Dendritic cell treated with granulocyte-macrophage colony-stimulating factor and Interleukin-4, amounts not matched to agents 40 ng/mL and 50 ng/mL, for 4 days (primary cell): ENCODE results near the gene SEMA6A.
"Not testable (repeated sequence)": the region's sequence is repeated elsewhere in the genome, so short reads cannot be mapped to it uniquely, and the experiment has no call there.

Experiments used
- H3K27ac Mint-ChIP-seq: one replicate; pipeline ENCODE4 v1.8.0; 2022; ENCODE audit warnings: mild to moderate bottlenecking, mixed read lengths
- H3K27me3 Mint-ChIP-seq: one replicate; pipeline ENCODE4 v1.8.0; 2022; ENCODE audit warnings: mild to moderate bottlenecking, mixed read lengths
- H3K36me3 Mint-ChIP-seq: one replicate; pipeline ENCODE4 v1.8.0; 2022; ENCODE audit warnings: low read depth, mixed read lengths
- H3K4me1 Mint-ChIP-seq: one replicate; pipeline ENCODE4 v1.8.0; 2022; ENCODE audit warnings: low read depth, mixed read lengths
- H3K4me3 Mint-ChIP-seq: one replicate; pipeline ENCODE4 v1.8.0; 2022; ENCODE audit warnings: mild to moderate bottlenecking, moderate library complexity, mixed read lengths
- H3K9me3 Mint-ChIP-seq: one replicate; pipeline ENCODE4 v1.8.0; 2022; ENCODE audit warnings: mixed read lengths
- intact Hi-C: fragments of 100-400 bp; cut with micrococcal nuclease; formaldehyde crosslinking; loops from one replicate; pipeline ENCODE4 v1.15.0; 2022

Gene SEMA6A

GRCh38 chr5:116550082-116550481 is 24.5 kb downstream of the SEMA6A start:
- H3K27ac Mint-ChIP-seq: no peak overlapping the region
- peaks cover 17% of the 10 kb centered on the region for H3K9me3 Mint-ChIP-seq
- H3K4me1 Mint-ChIP-seq: no peaks in the 10 kb centered on the region
- H3K27me3 Mint-ChIP-seq: no peaks in the 10 kb centered on the region
- intact Hi-C loops: no loop called here
- no peaks in the 10 kb centered on the region for H3K36me3 Mint-ChIP-seq
- H3K4me3 Mint-ChIP-seq: no peak overlapping the region

GRCh38 chr5:116546743-116547124 is 27.9 kb downstream of the SEMA6A start:
- intact Hi-C loops: no loop called here
- Mint-ChIP-seq H3K4me1 (no peaks in the 10 kb centered on the region), H3K36me3 (no peaks in the 10 kb centered on the region), H3K27ac (no peak overlapping the region), H3K9me3 (peaks cover 24% of the 10 kb centered on the region), H3K27me3 (no peaks in the 10 kb centered on the region), H3K4me3 (no peak overlapping the region)

DNA sequence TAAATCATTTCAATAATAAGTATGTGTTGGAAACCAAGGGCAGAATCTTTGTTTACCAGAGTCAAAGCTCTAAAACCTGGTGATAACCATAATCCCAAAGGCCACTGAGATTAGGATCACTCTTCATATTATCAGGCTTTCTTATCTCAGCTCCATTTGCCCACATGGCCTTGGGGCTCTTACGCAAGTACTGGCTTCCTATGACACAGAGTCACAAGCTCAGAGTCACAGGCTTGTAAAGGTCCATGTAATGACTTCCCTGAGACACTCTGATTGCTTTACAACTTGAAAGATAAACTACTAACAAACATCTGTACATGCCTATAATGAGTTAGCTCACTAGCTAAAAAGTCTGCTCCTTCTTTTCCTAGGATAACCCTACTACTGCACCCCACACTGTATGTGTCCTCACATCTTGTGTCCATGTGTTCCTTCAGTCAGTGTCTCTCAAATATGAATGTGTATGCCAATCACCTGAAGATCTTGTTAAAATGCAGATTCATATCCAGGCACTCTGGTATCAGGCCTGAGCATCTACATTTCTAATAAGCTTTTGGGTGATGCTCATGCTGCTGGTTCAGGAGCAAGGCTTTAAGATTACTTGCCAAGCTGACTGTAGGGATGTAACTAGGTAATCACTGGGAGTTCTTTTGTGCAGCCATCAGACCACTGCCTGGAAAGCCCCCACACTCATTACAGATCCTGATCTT is 28.4 kb downstream of the SEMA6A start:
- Mint-ChIP-seq H3K4me3 (no peak overlapping the region), H3K4me1 (no peaks in the 10 kb centered on the region), H3K27ac (no peak overlapping the region), H3K9me3 (peaks cover 24% of the 10 kb centered on the region), H3K27me3 (no peaks in the 10 kb centered on the region), H3K36me3 (no peaks in the 10 kb centered on the region)
- intact Hi-C loops: no loop called here

GRCh38 chr5:116545465-116545864 is 29.2 kb downstream of the SEMA6A start:
- H3K4me3 Mint-ChIP-seq, intact Hi-C loops: not testable (repeated sequence)

GRCh38 chr5:116544531-116545241 is 29.9 kb downstream of the SEMA6A start:
- intact Hi-C loops: no loop called here
- H3K36me3 Mint-ChIP-seq: no peaks in the 10 kb centered on the region
- H3K9me3 Mint-ChIP-seq: peaks cover 24% of the 10 kb centered on the region
- H3K4me3 Mint-ChIP-seq: no peak overlapping the region
- H3K27ac Mint-ChIP-seq: no peak overlapping the region
- H3K27me3 Mint-ChIP-seq: no peaks in the 10 kb centered on the region
- H3K4me1 Mint-ChIP-seq: no peaks in the 10 kb centered on the region

More at GRCh38 chr5:116545465-116545864, 29.2 kb downstream of the SEMA6A start:
- not testable (repeated sequence) for H3K36me3 Mint-ChIP-seq, H3K27ac Mint-ChIP-seq, H3K4me1 Mint-ChIP-seq, H3K27me3 Mint-ChIP-seq
- peaks cover 24% of the 10 kb centered on the region for H3K9me3 Mint-ChIP-seq

DNA sequence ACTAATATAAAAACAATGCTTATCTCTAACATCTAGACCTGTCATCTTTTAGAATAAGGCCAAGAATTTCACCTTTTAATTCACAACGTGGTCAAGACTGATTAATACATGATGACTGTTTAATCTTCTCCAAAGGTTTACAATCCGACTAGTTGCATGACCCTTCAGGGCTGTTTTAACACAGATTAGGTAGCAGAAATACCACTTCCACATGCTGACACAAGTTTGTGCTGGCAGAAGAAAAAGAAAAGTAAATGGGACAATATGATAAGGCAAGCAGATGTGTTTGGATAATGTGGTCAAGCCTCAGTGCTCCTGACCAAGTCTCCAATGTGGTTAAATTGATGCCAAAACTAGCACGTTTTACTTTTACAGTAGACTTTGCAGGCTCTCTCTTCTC is 31.1 kb downstream of the SEMA6A start:
- H3K27ac Mint-ChIP-seq: no peak overlapping the region
- H3K9me3 Mint-ChIP-seq: peaks cover 24% of the 10 kb centered on the region
- H3K4me1 Mint-ChIP-seq: no peaks in the 10 kb centered on the region
- no peak overlapping the region for H3K4me3 Mint-ChIP-seq
- H3K36me3 Mint-ChIP-seq: no peaks in the 10 kb centered on the region
- intact Hi-C loops: no loop called here
- no peaks in the 10 kb centered on the region for H3K27me3 Mint-ChIP-seq

DNA sequence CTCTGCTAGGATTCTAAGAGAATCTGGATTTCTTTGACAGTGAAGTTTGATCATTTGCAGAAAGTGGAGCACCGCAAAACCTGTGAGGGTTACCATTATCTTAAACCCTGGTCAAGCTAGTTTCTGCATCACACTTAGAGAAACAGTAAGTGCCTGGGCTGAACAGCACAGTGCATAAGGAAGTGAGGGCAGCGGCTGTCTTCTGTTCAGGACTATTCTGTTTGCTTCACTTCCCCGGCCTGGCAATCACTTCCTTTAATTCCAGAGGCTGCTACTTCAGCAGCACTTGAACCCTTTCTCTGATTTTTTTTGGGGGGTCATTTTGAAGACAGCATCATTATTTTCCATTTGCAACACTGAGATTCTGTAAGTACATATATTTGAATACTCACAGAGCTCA is 32.0 kb downstream of the SEMA6A start:
- Mint-ChIP-seq H3K27ac (no peak overlapping the region), H3K27me3 (no peaks in the 10 kb centered on the region), H3K4me3 (no peak overlapping the region), H3K4me1 (no peaks in the 10 kb centered on the region), H3K9me3 (peaks cover 24% of the 10 kb centered on the region), H3K36me3 (no peaks in the 10 kb centered on the region)
- intact Hi-C loops: no loop called here

- Mint-ChIP-seq H3K4me3 (no peak overlapping the region), H3K4me1 (no peaks in the 10 kb centered on the region), H3K27me3 (no peaks in the 10 kb centered on the region), H3K36me3 (no peaks in the 10 kb centered on the region), H3K27ac (no peak overlapping the region), H3K9me3 (no peaks in the 10 kb centered on the region)
- intact Hi-C loops: no loop called here
These were observed 35.4 kb downstream of the SEMA6A start for GRCh38 chr5:116539222-116539621.

DNA sequence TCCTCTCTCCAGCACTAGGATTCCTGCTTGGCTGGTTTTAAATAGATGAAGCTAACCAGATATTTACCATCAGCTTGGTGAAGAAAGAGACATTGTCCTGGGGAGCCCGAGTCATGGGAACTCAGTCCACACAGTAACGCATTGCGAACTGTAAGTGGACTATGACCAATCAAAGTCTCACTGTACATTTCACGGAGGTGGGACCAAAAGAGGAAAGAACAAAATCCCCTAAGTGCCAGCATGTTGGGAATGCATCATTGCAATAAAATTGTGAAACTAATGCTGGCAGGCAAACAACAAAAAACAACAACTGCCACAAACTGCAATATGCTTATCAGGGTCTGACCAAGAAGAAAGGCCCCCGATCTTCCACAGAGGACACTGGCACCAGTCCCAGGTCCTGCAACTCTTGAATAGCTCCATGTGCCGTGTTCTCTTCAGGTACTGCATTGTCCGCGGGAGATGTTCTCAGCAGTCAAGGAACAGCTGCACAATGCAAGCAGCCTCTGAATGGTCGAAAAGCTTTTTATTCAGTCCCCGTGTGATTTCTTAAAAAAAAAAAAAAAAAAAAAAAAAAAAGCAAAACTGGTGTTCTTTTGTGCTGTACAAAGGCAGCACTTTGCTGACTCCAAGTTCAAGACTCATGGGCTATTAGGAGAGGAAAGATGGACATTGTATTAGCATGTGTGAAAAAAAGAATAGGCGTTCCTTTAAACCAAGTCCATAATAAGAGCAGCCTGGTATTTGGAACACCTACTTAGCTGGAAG is 38.1 kb downstream of the SEMA6A start:
- Mint-ChIP-seq H3K9me3 (no peaks in the 10 kb centered on the region), H3K36me3 (no peaks in the 10 kb centered on the region), H3K4me3 (no peak overlapping the region), H3K27me3 (no peaks in the 10 kb centered on the region), H3K4me1 (no peaks in the 10 kb centered on the region), H3K27ac (no peak overlapping the region)
- intact Hi-C loops: no loop called here

DNA sequence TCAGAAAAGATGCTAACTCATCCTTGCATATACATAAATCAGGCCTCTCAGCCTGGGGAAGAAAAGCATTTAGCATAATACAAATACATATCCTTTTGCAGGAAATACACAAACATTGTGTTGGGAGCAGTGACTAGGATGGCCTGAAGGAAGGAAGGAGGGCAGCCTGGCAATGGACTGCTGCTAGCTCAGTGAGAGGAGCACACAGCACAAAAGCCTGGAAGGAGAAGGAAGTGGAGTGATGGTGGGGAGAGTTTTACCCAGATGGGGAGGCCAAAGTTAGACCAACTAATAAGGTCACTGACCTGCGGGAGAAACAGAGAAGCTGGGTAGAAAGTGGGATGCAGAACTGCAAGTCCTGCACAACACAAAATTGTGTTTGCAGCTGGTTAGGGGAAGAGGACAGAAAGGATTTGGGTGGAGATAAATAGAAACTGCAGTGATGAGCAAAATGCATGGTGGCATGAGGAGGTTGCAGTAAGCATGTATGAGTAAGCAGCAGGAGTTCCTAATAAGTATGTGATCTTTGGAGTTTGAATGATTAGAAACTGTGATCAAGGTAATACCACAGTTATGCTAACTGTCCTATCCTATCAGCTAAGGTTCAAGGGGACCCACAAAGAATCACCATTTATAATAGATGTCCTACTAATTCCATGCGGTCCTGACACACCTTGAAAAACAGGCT is 39.5 kb downstream of the SEMA6A start:
- H3K9me3 Mint-ChIP-seq: no peaks in the 10 kb centered on the region
- H3K27me3 Mint-ChIP-seq: no peaks in the 10 kb centered on the region
- H3K4me1 Mint-ChIP-seq: no peaks in the 10 kb centered on the region
- H3K36me3 Mint-ChIP-seq: no peaks in the 10 kb centered on the region
- H3K27ac Mint-ChIP-seq: no peak overlapping the region
- H3K4me3 Mint-ChIP-seq: no peak overlapping the region
- intact Hi-C loops: no loop called here

DNA sequence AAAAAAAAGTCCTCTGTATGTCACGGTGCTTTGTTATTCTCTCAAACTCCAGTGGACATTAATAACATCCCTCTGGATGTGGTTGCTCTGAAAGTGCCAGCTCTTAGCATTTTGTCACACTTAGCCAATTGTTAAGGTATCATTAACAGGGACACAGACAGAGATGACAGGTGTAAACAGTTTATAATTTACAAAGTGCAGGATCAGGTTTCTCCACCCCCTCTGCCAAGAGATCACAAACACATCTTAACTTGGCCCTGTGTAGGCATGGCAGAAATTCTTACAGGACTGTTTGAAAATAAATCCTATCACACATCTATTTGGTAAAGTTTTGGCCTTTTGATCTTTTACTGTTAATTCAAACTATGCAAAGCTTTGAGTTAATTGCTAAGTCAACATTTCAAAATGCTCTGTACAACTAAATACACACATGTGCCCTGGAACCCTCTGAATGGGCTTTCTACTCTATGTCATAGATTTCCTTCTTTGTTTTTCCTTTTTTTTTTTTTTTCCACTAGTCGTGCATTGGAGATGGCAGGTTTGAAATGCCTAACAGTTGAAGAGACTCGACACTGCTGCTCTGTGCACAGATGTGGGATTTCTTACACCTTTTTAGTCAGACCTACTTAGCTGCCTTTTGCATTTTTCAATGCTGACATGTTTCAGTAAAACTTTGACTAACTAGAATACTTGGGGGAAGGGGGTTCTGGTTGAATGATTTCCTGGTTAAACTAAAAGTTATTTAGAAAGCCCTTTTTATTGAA is 41.7 kb downstream of the SEMA6A start:
- Mint-ChIP-seq H3K4me3 (no peak overlapping the region), H3K9me3 (no peaks in the 10 kb centered on the region), H3K36me3 (no peaks in the 10 kb centered on the region), H3K27me3 (no peaks in the 10 kb centered on the region), H3K27ac (no peak overlapping the region), H3K4me1 (no peaks in the 10 kb centered on the region)
- intact Hi-C loops: no loop called here

- no peaks in the 10 kb centered on the region for H3K4me1 Mint-ChIP-seq
- H3K36me3 Mint-ChIP-seq: no peaks in the 10 kb centered on the region
- H3K27ac Mint-ChIP-seq: no peak overlapping the region
- no peaks in the 10 kb centered on the region for H3K9me3 Mint-ChIP-seq
- intact Hi-C loops: no loop called here
- no peak overlapping the region for H3K4me3 Mint-ChIP-seq
- H3K27me3 Mint-ChIP-seq: no peaks in the 10 kb centered on the region
These were observed 43.0 kb downstream of the SEMA6A start for GRCh38 chr5:116531635-116532034.

GRCh38 chr5:116531117-116531516 is 43.5 kb downstream of the SEMA6A start:
- Mint-ChIP-seq H3K27me3 (no peaks in the 10 kb centered on the region), H3K4me3 (no peak overlapping the region), H3K9me3 (no peaks in the 10 kb centered on the region), H3K4me1 (no peaks in the 10 kb centered on the region), H3K27ac (no peak overlapping the region), H3K36me3 (no peaks in the 10 kb centered on the region)
- intact Hi-C loops: no loop called here
